Colonic mucosa (tissue), 4 donors: Measurements from ENCODE around the gene KIF5A. TPM values are rescaled to one million over a fixed set of nuclear protein-coding genes. Genes with fewer than 3 reads are reported as not detected.

Source experiments
- DNase-seq: peaks from one replicate; pipeline ENCODE4 v3.0.0-alpha.2; 2020
- H3K27ac ChIP-seq: fragments of 200-600 bp; one replicate; pipeline ENCODE4 v1.8.0; 2021
- H3K27me3 ChIP-seq: fragments of 200-600 bp; one replicate; pipeline ENCODE4 v1.8.0; 2021
- H3K36me3 ChIP-seq: fragments of 200-600 bp; one replicate; pipeline ENCODE4 v1.8.0; 2021
- H3K4me1 ChIP-seq: fragments of 200-600 bp; one replicate; pipeline ENCODE4 v1.8.0; 2021; ENCODE audit warnings: mild to moderate bottlenecking
- H3K4me3 ChIP-seq: fragments of 200-600 bp; one replicate; pipeline ENCODE4 v1.8.0; 2021
- H3K9ac ChIP-seq, 2 donors: one replicate each; pipeline ENCODE4 v1.7.0; 2013; ENCODE audit warnings: control low read depth in 2 of 2, low read depth in 2 of 2, low read length in 2 of 2
- H3K9me3 ChIP-seq: fragments of 200-600 bp; one replicate; pipeline ENCODE4 v1.8.0; 2021
- CTCF ChIP-seq: fragments of 200-600 bp; IDR thresholded peaks from one replicate; pipeline ENCODE4 v1.8.0; 2022; ENCODE audit warnings: antibody characterized with exemption, mild to moderate bottlenecking
- intact Hi-C: fragments of 100-400 bp; cut with DNase I; formaldehyde crosslinking; loops from one replicate; pipeline ENCODE4 v1.14.1; 2022
- total RNA-seq, 2 donors: library from RNA; stranded (reverse); fragmentation: NEBNext Ultra II Directional in 1 of 2; extraction: Animal tissue kit (Norgen Biotek cat#: 25700) in 1 of 2; gene quantifications; one replicate each; pipeline ENCODE4 v1.2.1, GENCODE V29; 2021
- donor health status: healthy.
- donor health status: DM: no; HTN: no; CAD: no.
- donor health status: DM: no; HTN: no; CAD: no.

KIF5A gene
- total RNA-seq, 2 donors from 2014 or later: 0.67 to 2.1 TPM

GRCh38 chr12:57612711-57613426 lies 63.0 kb downstream of the KIF5A start:
- DNase-seq: no peak
- Histone ChIP-seq H3K27ac (no peak overlapping the region), H3K36me3 (no peaks in the 10 kb centered on the region), H3K9ac (no peak overlapping the region), H3K27me3 (peaks cover 24% of the 10 kb centered on the region), H3K4me3 (no peak overlapping the region), H3K9me3 (no peaks in the 10 kb centered on the region), H3K4me1 (no peaks in the 10 kb centered on the region)
- TF ChIP-seq CTCF: no peak
- intact Hi-C loops: no loop called here

- H3K9ac ChIP-seq: no peak overlapping the region
- DNase-seq: no peak
- no peaks in the 10 kb centered on the region for H3K9me3 ChIP-seq
- H3K36me3 ChIP-seq: no peaks in the 10 kb centered on the region
- no peak overlapping the region for H3K4me3 ChIP-seq
- H3K4me1 ChIP-seq: no peaks in the 10 kb centered on the region
- no peak overlapping the region for H3K27ac ChIP-seq
- peaks cover 24% of the 10 kb centered on the region for H3K27me3 ChIP-seq
- intact Hi-C loops: no loop called here
- no peak for TF ChIP-seq CTCF
These were observed 63.7 kb downstream of the KIF5A start for GRCh38 chr12:57613427-57614109.

- peaks cover 27% of the 10 kb centered on the region for H3K27me3 ChIP-seq
- no peak overlapping the region for H3K9ac ChIP-seq
- no peak for DNase-seq
- TF ChIP-seq CTCF: no peak
- intact Hi-C loops: no loop called here
- H3K36me3 ChIP-seq: no peaks in the 10 kb centered on the region
- H3K4me1 ChIP-seq: no peaks in the 10 kb centered on the region
- no peaks in the 10 kb centered on the region for H3K9me3 ChIP-seq
- H3K4me3 ChIP-seq: no peak overlapping the region
- H3K27ac ChIP-seq: no peak overlapping the region
These were observed 64.5 kb downstream of the KIF5A start for GRCh38 chr12:57614178-57614947.

- intact Hi-C loops: no loop called here
- H3K9me3 ChIP-seq: no peaks in the 10 kb centered on the region
- no peak for DNase-seq
- peaks cover 34% of the 10 kb centered on the region for H3K27me3 ChIP-seq
- no peak overlapping the region for H3K9ac ChIP-seq
- no peak overlapping the region for H3K4me3 ChIP-seq
- no peak overlapping the region for H3K27ac ChIP-seq
- H3K4me1 ChIP-seq: no peaks in the 10 kb centered on the region
- H3K36me3 ChIP-seq: no peaks in the 10 kb centered on the region
- TF ChIP-seq CTCF: no peak
These were observed 65.2 kb downstream of the KIF5A start for GRCh38 chr12:57614948-57615500.

GRCh38 chr12:57615637-57616036 lies 65.8 kb downstream of the KIF5A start:
- H3K27ac ChIP-seq: no peak overlapping the region
- intact Hi-C loops: no loop called here
- no peaks in the 10 kb centered on the region for H3K36me3 ChIP-seq
- no peak for TF ChIP-seq CTCF
- H3K4me3 ChIP-seq: no peak overlapping the region
- H3K4me1 ChIP-seq: peaks cover under 1% of the 10 kb centered on the region
- H3K27me3 ChIP-seq: peaks cover 40% of the 10 kb centered on the region
- DNase-seq: no peak
- no peak overlapping the region for H3K9ac ChIP-seq
- H3K9me3 ChIP-seq: no peaks in the 10 kb centered on the region
